ENCODE measurements around the gene ROGDI. TPM values are rescaled to one million over a fixed set of nuclear protein-coding genes. Genes with fewer than 3 reads are reported as not detected.
A peak's percentile ranks its signal among the peaks of the same experiment; 100 is the strongest.

Gene ROGDI
- total and polyA plus RNA-seq, 2 donors (not counting 3 experiments of a cell fraction or from before 2014, with no cell fraction given), result 12.0 to 36.9 TPM

GRCh38 chr16:4780235-4780634 is 22.2 kb downstream of the ROGDI start:
- Histone ChIP-seq H3K4me3 (replicated peaks in 1 of 3; ENCODE audit: insufficient read depth in 1 of 3, low read depth in 1 of 3, low read length in 3 of 3) (no peak overlapping the region), H3K4me1 (ENCODE audit: control insufficient read depth, extremely low read depth, insufficient read depth, low read length) (no peaks in the 10 kb centered on the region), H3K36me3 (ENCODE audit: control insufficient read depth in 2 of 2, extremely low read depth in 1 of 2, insufficient read depth in 2 of 2, low read length in 2 of 2) (no peaks in the 10 kb centered on the region), H3K9me3 (replicated peaks; ENCODE audit: control insufficient read depth, insufficient read depth, low read length) (no peaks in the 10 kb centered on the region), H3K27ac (ENCODE audit: insufficient read depth, low read depth, low read length) (no peak overlapping the region), H3K27me3 (ENCODE audit: control insufficient read depth in 2 of 2, insufficient read depth in 2 of 2, low read length in 2 of 2) (no peaks in the 10 kb centered on the region), H3K79me2 (ENCODE audit: control insufficient read depth, insufficient read depth, low read length) (no peaks in the 10 kb centered on the region), H4K20me1 (replicated peaks; ENCODE audit: control insufficient read depth, extremely low read depth, insufficient read depth, low read length) (no peaks in the 10 kb centered on the region), H2AFZ (ENCODE audit: low read depth, low read length) (no peak overlapping the region), H3K9me1 (replicated peaks; ENCODE audit: control insufficient read depth, extremely low read depth, insufficient read depth, low read length) (no peaks in the 10 kb centered on the region), H3K4me2 (ENCODE audit: insufficient read depth, low read length) (no peak overlapping the region), H3K9ac (replicated peaks; ENCODE audit: extremely low read depth, insufficient read depth, low read length) (no peak overlapping the region)
- intact Hi-C loops (cut with micrococcal nuclease) (no loop called here), dilution Hi-C loops (cut with MboI; ENCODE audit: extremely low pct_ligation_motif_present, low sequenced_read_pairs) (no loop called here)
- FAIRE-seq, result no peak
- TF ChIP-seq JUN (IDR thresholded peaks at IDR 0.05; ENCODE audit: borderline replicate concordance, insufficient read depth, insufficient read length, low read depth) (peak; percentile 43), MYC (IDR thresholded peaks at IDR 0.05; ENCODE audit: low read depth, low read length) (no peak), FOS (IDR thresholded peaks at IDR 0.05; ENCODE audit: borderline replicate concordance, insufficient read depth, low read length) (peak; percentile 32)
- ChIA-PET POLR2A (no interaction called here), CTCF (no interaction called here)
- DNase-seq (ENCODE audit: low read depth, low spot score), result no peak
- BruUV-seq (replicated peaks), result no TSS peak

GRCh38 chr16:4778050-4778392 is 24.4 kb downstream of the ROGDI start:
- CTCF ChIA-PET, result no interaction called here
- intact Hi-C loops (cut with micrococcal nuclease), result no loop called here
- POLR2A ChIA-PET, result no interaction called here
- Histone ChIP-seq H3K9me3 (replicated peaks; ENCODE audit: control insufficient read depth, insufficient read depth, low read length) (no peaks in the 10 kb centered on the region), H3K4me1 (ENCODE audit: control insufficient read depth, extremely low read depth, insufficient read depth, low read length) (no peaks in the 10 kb centered on the region), H3K9ac (replicated peaks; ENCODE audit: extremely low read depth, insufficient read depth, low read length) (no peak overlapping the region), H3K27ac (ENCODE audit: insufficient read depth, low read depth, low read length) (no peak overlapping the region), H4K20me1 (replicated peaks; ENCODE audit: control insufficient read depth, extremely low read depth, insufficient read depth, low read length) (no peaks in the 10 kb centered on the region), H3K9me1 (replicated peaks; ENCODE audit: control insufficient read depth, extremely low read depth, insufficient read depth, low read length) (no peaks in the 10 kb centered on the region), H3K79me2 (ENCODE audit: control insufficient read depth, insufficient read depth, low read length) (no peaks in the 10 kb centered on the region), H3K36me3 (ENCODE audit: control insufficient read depth in 2 of 2, extremely low read depth in 1 of 2, insufficient read depth in 2 of 2, low read length in 2 of 2) (no peaks in the 10 kb centered on the region), H3K27me3 (ENCODE audit: control insufficient read depth in 2 of 2, insufficient read depth in 2 of 2, low read length in 2 of 2) (no peaks in the 10 kb centered on the region), H2AFZ (ENCODE audit: low read depth, low read length) (no peak overlapping the region), H3K4me2 (ENCODE audit: insufficient read depth, low read length) (no peak overlapping the region), H3K4me3 (replicated peaks in 1 of 3; ENCODE audit: insufficient read depth in 1 of 3, low read depth in 1 of 3, low read length in 3 of 3) (no peak overlapping the region)
- TF ChIP-seq MAX (IDR thresholded peaks at IDR 0.05; ENCODE audit: insufficient read depth, insufficient read length), result no peak
- TF ChIP-seq FOS (IDR thresholded peaks at IDR 0.05; ENCODE audit: borderline replicate concordance, insufficient read depth, low read length), result no peak
- no peak for TF ChIP-seq POLR2AphosphoS5 (IDR thresholded peaks at IDR 0.05; ENCODE audit: insufficient read depth, low read depth, low read length)
- no peak for TF ChIP-seq POLR2A (IDR thresholded peaks at IDR 0.05; ENCODE audit: low read depth, low read length)
- no peak for TF ChIP-seq MYC (IDR thresholded peaks at IDR 0.05; ENCODE audit: low read depth, low read length)
- no peak for TF ChIP-seq GATA2 (IDR thresholded peaks at IDR 0.05; ENCODE audit: insufficient read depth, insufficient read length, low read depth, low read length)
- TF ChIP-seq EZH2 (IDR thresholded peaks at IDR 0.05; ENCODE audit: borderline replicate concordance, low read depth, low read length, severe bottlenecking), result no peak
- no peak for TF ChIP-seq CTCF (IDR thresholded peaks at IDR 0.05; ENCODE audit: extremely low read depth in 1 of 2, insufficient read depth in 1 of 2, low read depth in 1 of 2, low read length in 2 of 2)
- no peak for TF ChIP-seq JUN (IDR thresholded peaks at IDR 0.05; ENCODE audit: borderline replicate concordance, insufficient read depth, insufficient read length, low read depth)
- BruUV-seq (replicated peaks), result no TSS peak
- dilution Hi-C loops (cut with MboI; ENCODE audit: extremely low pct_ligation_motif_present, low sequenced_read_pairs), result no loop called here
- DNase-seq (ENCODE audit: low read depth, low spot score) (no peak), FAIRE-seq (no peak)
